OCI-LY7 (cell line): ENCODE results near the gene CCNL1. TPM values are rescaled to one million over a fixed set of nuclear protein-coding genes. Genes with fewer than 3 reads are reported as not detected.

Experiments
- BruUV-seq: library from RNA; stranded (reverse); fragments of 400-500 nt; replicated peaks from 2 replicates; lab custom pipeline; 2021; lab: Mats Ljungman, UMichigan
- CTCF ChIA-PET: fragments of 300-600 bp; sonication (Branson Sonifier 250); formaldehyde crosslinking; loops from one replicate; lab custom pipeline; 2022; ENCODE audit warnings: antibody characterized with exemption; ENCODE audit not compliant: unreplicated experiment; lab: Charles Lee
- POLR2A ChIA-PET: fragments of 300-600 bp; sonication (Branson Sonifier 250); formaldehyde crosslinking; loops from one replicate; lab custom pipeline; 2022; ENCODE audit warnings: antibody characterized with exemption; lab: Charles Lee
- DNase-seq: peaks from one replicate; pipeline ENCODE4 v3.0.0-alpha.2; 2015; ENCODE audit warnings: low spot score
- H2AFZ ChIP-seq: fragments of 200-600 bp; sonication (generic), shearing (Covaris generic); 2 replicates; pipeline ENCODE4 v1.6.1; 2014; ENCODE audit warnings: mild to moderate bottlenecking, antibody characterized with exemption, low read length, moderate library complexity
- H3K27ac ChIP-seq: fragments of 200-600 bp; sonication (generic); 2 replicates; pipeline ENCODE4 v1.5.1; 2014; ENCODE audit warnings: mixed run types, low read depth, mild to moderate bottlenecking, moderate library complexity, low read length, inconsistent platforms; ENCODE audit not compliant: poor library complexity, severe bottlenecking
- H3K36me3 ChIP-seq: fragments of 200-600 bp; sonication (generic); 2 replicates; pipeline ENCODE4 v1.6.1; 2014; ENCODE audit warnings: mild to moderate bottlenecking, antibody characterized with exemption, low read length, moderate library complexity, mixed read lengths; ENCODE audit not compliant: insufficient read depth
- H3K4me1 ChIP-seq: fragments of 200-600 bp; sonication (generic); 2 replicates; pipeline ENCODE4 v1.5.1; 2014; ENCODE audit warnings: mild to moderate bottlenecking, low read length; ENCODE audit not compliant: insufficient read depth, poor library complexity, severe bottlenecking
- H3K4me2 ChIP-seq: fragments of 200-600 bp; sonication (generic); 2 replicates; pipeline ENCODE4 v1.6.1; 2014; ENCODE audit warnings: mild to moderate bottlenecking, low read length
- H3K4me3 ChIP-seq: fragments of 200-600 bp; sonication (generic); 2 replicates; pipeline ENCODE4 v1.5.1; 2014; ENCODE audit warnings: mild to moderate bottlenecking, low read depth, low read length; ENCODE audit not compliant: poor library complexity, severe bottlenecking
- H3K79me2 ChIP-seq: fragments of 200-600 bp; sonication (generic); 2 replicates; pipeline ENCODE4 v1.6.1; 2016; ENCODE audit warnings: low read depth, mild to moderate bottlenecking, low read length, moderate library complexity, mixed read lengths; ENCODE audit not compliant: insufficient read depth
- H3K9me2 ChIP-seq: fragments of 200-600 bp; sonication (generic); 2 replicates; pipeline ENCODE4 v1.6.1; 2016; ENCODE audit warnings: mild to moderate bottlenecking, low read length, mixed read lengths; ENCODE audit not compliant: insufficient read depth
- H3K9me3 ChIP-seq: fragments of 200-600 bp; sonication (generic); 2 replicates; pipeline ENCODE4 v1.6.1; 2014; ENCODE audit warnings: mild to moderate bottlenecking, mixed run types, low read length, mixed read lengths
- H4K20me1 ChIP-seq: fragments of 200-600 bp; sonication (generic); 2 replicates; pipeline ENCODE4 v1.6.1; 2014; ENCODE audit warnings: mild to moderate bottlenecking, antibody characterized with exemption, low read length, moderate library complexity, mixed read lengths; ENCODE audit not compliant: insufficient read depth
- EZH2phosphoT487 ChIP-seq: fragments of 200-600 bp; sonication (generic); IDR thresholded peaks from 2 replicates; pipeline ENCODE4 v1.6.1; 2018; ENCODE audit warnings: low read depth, borderline replicate concordance, mild to moderate bottlenecking, mixed run types, antibody characterized with exemption, low read length, moderate library complexity, mixed read lengths
- intact Hi-C: fragments of 100-400 bp; cut with micrococcal nuclease; formaldehyde crosslinking; loops from one replicate; pipeline ENCODE4 v1.10.0; 2022; ENCODE audit not compliant: unreplicated experiment
- total RNA-seq, 2 experiments: library from RNA; depleted of rRNA in 1 of 2; stranded (reverse); fragments of >200 nt in 1 of 2; shearing (Covaris generic) in 1 of 2; gene quantifications; 2 replicates each; pipeline ENCODE4 v1.2.3, GENCODE V29; 2014 to 2022
- TF ChIP-seq, protein P1 (sequence below): fragments of 200-600 bp; sonication (generic); conservative IDR thresholded peaks from 2 replicates; pipeline ENCODE4 v1.5.1; 2014; ENCODE audit warnings: mild to moderate bottlenecking, antibody characterized with exemption, low read length, moderate library complexity, mixed read lengths

Gene CCNL1
- total RNA-seq, 2 experiments from 2014 or later, result 158 to 280 TPM

- no peaks in the 10 kb centered on the region for H3K9me2 ChIP-seq
- no peak overlapping the region for H3K27ac ChIP-seq
- no peaks in the 10 kb centered on the region for H3K9me3 ChIP-seq
- DNase-seq, result no peak
- intact Hi-C loops, result no loop called here
- H2AFZ ChIP-seq, result peak overlapping the region; percentile 73
- H4K20me1 ChIP-seq, result no peaks in the 10 kb centered on the region
- H3K4me2 ChIP-seq, result peak overlapping the region; percentile 6; the same call in 1 of the 2 replicates
- H3K36me3 ChIP-seq, result no peaks in the 10 kb centered on the region
- POLR2A ChIA-PET, result interaction anchor here (0.9 to 2.1 kb wide), 2 partner anchors 40 to 47 kb away, joined by 3 to 6 read pairs; no protein-coding TSS in a partner anchor
- BruUV-seq, result no TSS peak
- H3K79me2 ChIP-seq, result no peaks in the 10 kb centered on the region
- CTCF ChIA-PET, result no interaction called here
- no peak for TF ChIP-seq EZH2phosphoT487
- TF ChIP-seq, protein P1, sequence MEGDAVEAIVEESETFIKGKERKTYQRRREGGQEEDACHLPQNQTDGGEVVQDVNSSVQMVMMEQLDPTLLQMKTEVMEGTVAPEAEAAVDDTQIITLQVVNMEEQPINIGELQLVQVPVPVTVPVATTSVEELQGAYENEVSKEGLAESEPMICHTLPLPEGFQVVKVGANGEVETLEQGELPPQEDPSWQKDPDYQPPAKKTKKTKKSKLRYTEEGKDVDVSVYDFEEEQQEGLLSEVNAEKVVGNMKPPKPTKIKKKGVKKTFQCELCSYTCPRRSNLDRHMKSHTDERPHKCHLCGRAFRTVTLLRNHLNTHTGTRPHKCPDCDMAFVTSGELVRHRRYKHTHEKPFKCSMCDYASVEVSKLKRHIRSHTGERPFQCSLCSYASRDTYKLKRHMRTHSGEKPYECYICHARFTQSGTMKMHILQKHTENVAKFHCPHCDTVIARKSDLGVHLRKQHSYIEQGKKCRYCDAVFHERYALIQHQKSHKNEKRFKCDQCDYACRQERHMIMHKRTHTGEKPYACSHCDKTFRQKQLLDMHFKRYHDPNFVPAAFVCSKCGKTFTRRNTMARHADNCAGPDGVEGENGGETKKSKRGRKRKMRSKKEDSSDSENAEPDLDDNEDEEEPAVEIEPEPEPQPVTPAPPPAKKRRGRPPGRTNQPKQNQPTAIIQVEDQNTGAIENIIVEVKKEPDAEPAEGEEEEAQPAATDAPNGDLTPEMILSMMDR, result no peak
- peaks cover 21% of the 10 kb centered on the region for H3K4me1 ChIP-seq
- no peak overlapping the region for H3K4me3 ChIP-seq
Observed at GRCh38 chr3:157128771-157129681, 30.9 kb downstream of the CCNL1 start.

GRCh38 chr3:157127831-157128767 lies 31.8 kb downstream of the CCNL1 start:
- H2AFZ ChIP-seq, result peak overlapping the region; percentile 73
- DNase-seq, result no peak
- peaks cover 21% of the 10 kb centered on the region for H3K4me1 ChIP-seq
- BruUV-seq, result no TSS peak
- H3K4me2 ChIP-seq, result peak overlapping the region; percentile 4; the same call in 1 of the 2 replicates
- no peak overlapping the region for H3K4me3 ChIP-seq
- no peaks in the 10 kb centered on the region for H3K9me3 ChIP-seq
- no peak overlapping the region for H3K27ac ChIP-seq
- no peak for TF ChIP-seq EZH2phosphoT487
- TF ChIP-seq, protein P1, result no peak
- POLR2A ChIA-PET, result interaction anchor here (0.5 to 2.2 kb wide), 7 partner anchors 12 to 454 kb away, joined by 3 to 7 read pairs (median 4); no protein-coding TSS in a partner anchor
- no peaks in the 10 kb centered on the region for H3K36me3 ChIP-seq
- CTCF ChIA-PET, result no interaction called here
- intact Hi-C loops, result no loop called here
- no peaks in the 10 kb centered on the region for H3K79me2 ChIP-seq
- no peaks in the 10 kb centered on the region for H4K20me1 ChIP-seq
- no peaks in the 10 kb centered on the region for H3K9me2 ChIP-seq
